ENCODE measurements around the gene OXSM.

DNA sequence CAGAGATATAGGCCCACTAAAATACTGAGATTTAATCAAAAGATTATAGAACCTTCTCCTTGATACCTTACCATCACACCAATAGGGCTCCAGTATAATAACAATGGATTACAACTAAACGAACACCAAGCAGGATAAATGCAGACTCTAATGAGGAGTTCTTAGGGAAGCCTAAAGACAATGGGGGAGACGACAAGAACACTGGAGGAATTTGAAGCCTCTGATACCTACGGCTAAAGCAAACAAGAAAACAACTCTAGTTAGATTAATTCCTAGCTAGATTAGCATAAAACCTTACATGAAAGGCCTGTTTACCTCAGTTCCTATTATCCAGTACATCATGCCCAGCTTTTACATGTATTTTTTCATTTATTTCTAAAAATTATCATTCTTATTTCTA, 41.7 kb upstream of the OXSM start:
- TF ChIP-seq POLR2A (IDR thresholded peaks at IDR 0.05) = no peak
- TF ChIP-seq, protein P1, sequence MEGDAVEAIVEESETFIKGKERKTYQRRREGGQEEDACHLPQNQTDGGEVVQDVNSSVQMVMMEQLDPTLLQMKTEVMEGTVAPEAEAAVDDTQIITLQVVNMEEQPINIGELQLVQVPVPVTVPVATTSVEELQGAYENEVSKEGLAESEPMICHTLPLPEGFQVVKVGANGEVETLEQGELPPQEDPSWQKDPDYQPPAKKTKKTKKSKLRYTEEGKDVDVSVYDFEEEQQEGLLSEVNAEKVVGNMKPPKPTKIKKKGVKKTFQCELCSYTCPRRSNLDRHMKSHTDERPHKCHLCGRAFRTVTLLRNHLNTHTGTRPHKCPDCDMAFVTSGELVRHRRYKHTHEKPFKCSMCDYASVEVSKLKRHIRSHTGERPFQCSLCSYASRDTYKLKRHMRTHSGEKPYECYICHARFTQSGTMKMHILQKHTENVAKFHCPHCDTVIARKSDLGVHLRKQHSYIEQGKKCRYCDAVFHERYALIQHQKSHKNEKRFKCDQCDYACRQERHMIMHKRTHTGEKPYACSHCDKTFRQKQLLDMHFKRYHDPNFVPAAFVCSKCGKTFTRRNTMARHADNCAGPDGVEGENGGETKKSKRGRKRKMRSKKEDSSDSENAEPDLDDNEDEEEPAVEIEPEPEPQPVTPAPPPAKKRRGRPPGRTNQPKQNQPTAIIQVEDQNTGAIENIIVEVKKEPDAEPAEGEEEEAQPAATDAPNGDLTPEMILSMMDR (IDR thresholded peaks at IDR 0.05) = no peak

Data from right lobe of liver (tissue), 4 donors.